Ishikawa (cell line): ENCODE results near the gene SORCS3.

Experiments
- CEBPB ChIP-seq: IDR thresholded peaks from 2 replicates; pipeline ENCODE4 v1.6.1; 2012
- CREB1 ChIP-seq: IDR thresholded peaks from 2 replicates; pipeline ENCODE4 v1.6.1; 2012; ENCODE audit warnings: low read depth
- EGR1 ChIP-seq: IDR thresholded peaks from 2 replicates; pipeline ENCODE4 v1.6.1; 2012
- EP300 ChIP-seq: IDR thresholded peaks from 2 replicates; pipeline ENCODE4 v1.6.1; 2012; ENCODE audit warnings: borderline replicate concordance
- MAX ChIP-seq: IDR thresholded peaks from 2 replicates; pipeline ENCODE4 v1.6.1; 2012
- RAD21 ChIP-seq: IDR thresholded peaks from 2 replicates; pipeline ENCODE4 v1.6.1; 2012; ENCODE audit warnings: low read depth
- REST ChIP-seq: IDR thresholded peaks from 2 replicates; pipeline ENCODE4 v1.6.1; 2012; ENCODE audit warnings: low read depth, mild to moderate bottlenecking
- TAF1 ChIP-seq: IDR thresholded peaks from 2 replicates; pipeline ENCODE4 v1.6.1; 2012; ENCODE audit warnings: low read depth, mild to moderate bottlenecking
- USF1 ChIP-seq: IDR thresholded peaks from 2 replicates; pipeline ENCODE4 v1.6.1; 2012

GRCh38 chr10:104773105-104773504, 132.0 kb downstream of the SORCS3 start:
- TF ChIP-seq EP300 (no peak), MAX (no peak), RAD21 (no peak), CEBPB (no peak), USF1 (no peak), EGR1 (no peak), CREB1 (no peak), REST (no peak), TAF1 (no peak)
